Bronchial epithelial cell (primary cell): ENCODE results near the gene MARCHF3. TPM values are rescaled to one million over a fixed set of nuclear protein-coding genes. Genes with fewer than 3 reads are reported as not detected.
"Not testable (repeated sequence)": the region's sequence is repeated elsewhere in the genome, so short reads cannot be mapped to it uniquely, and the experiment has no call there.

Source experiments
- DNase-seq: peaks from one replicate; pipeline ENCODE4 v3.0.0-alpha.2; 2010; ENCODE audit warnings: low read depth
- FAIRE-seq: peaks from 2 replicates; lab custom pipeline; 2011; peaks lifted over from hg19 to GRCh38; lab: Jason Lieb, UNC
- H3K27me3 ChIP-seq: 2 replicates; pipeline ENCODE4 v1.5.1; 2011; ENCODE audit warnings: low read length; ENCODE audit not compliant: control insufficient read depth, insufficient read depth
- H3K36me3 ChIP-seq: 2 replicates; pipeline ENCODE4 v1.5.1; 2011; ENCODE audit warnings: low read length; ENCODE audit not compliant: control insufficient read depth, insufficient read depth
- H3K4me3 ChIP-seq: 2 replicates; pipeline ENCODE4 v1.5.1; 2011; ENCODE audit warnings: mild to moderate bottlenecking, low read depth, low read length, control low read depth
- CTCF ChIP-seq: IDR thresholded peaks from 2 replicates; pipeline ENCODE4 v1.5.1; 2011; ENCODE audit warnings: mild to moderate bottlenecking, moderate library complexity, low read length, control low read depth, inconsistent platforms; ENCODE audit not compliant: insufficient read depth, severe bottlenecking
- total RNA-seq: library from RNA; depleted of rRNA; stranded (reverse); fragments of >200 nt; gene quantifications from 2 replicates; pipeline ENCODE4 v1.2.1, GENCODE V29; 2014

The MARCHF3 gene
- total RNA-seq, 1 donor from 2014 or later: 1.6 TPM

GRCh38 chr5:127008300-127008975 is 21.9 kb downstream of the MARCHF3 start:
- no peaks in the 10 kb centered on the region for H3K27me3 ChIP-seq
- TF ChIP-seq CTCF: no peak
- no peaks in the 10 kb centered on the region for H3K36me3 ChIP-seq
- FAIRE-seq (peak; percentile 47), DNase-seq (no peak)
- no peak overlapping the region for H3K4me3 ChIP-seq

- H3K36me3 ChIP-seq: no peaks in the 10 kb centered on the region
- no peak for DNase-seq
- FAIRE-seq: no peak
Observed at GRCh38 chr5:127007522-127007921, 22.8 kb downstream of the MARCHF3 start.

GRCh38 chr5:127006744-127007143 is 23.6 kb downstream of the MARCHF3 start:
- no peaks in the 10 kb centered on the region for H3K36me3 ChIP-seq
- no peak for TF ChIP-seq CTCF
- no peak overlapping the region for H3K4me3 ChIP-seq
- FAIRE-seq: no peak
- H3K27me3 ChIP-seq: no peaks in the 10 kb centered on the region
- DNase-seq: no peak

More at GRCh38 chr5:127007522-127007921, 22.8 kb downstream of the MARCHF3 start:
- Histone ChIP-seq H3K4me3 (no peak overlapping the region), H3K27me3 (no peaks in the 10 kb centered on the region)
- TF ChIP-seq CTCF: no peak

DNA sequence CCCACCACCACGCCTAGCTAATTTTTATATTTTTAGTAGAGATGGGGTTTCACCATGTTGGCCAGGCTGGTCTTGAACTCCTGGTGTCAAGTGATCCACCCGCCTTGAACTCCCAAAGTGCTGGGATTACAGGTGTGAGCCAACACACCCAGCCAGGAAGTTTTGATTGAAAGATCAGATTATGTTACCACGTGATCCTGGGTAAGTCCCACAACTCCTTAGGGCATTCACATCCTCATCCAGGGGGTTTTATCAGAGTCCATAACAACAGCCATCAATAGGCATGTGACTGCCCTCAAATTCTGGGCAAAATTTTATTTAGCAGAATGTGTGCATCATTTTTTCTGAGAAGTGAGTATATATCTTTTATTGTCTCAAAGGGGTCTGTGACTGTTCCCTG is 25.1 kb downstream of the MARCHF3 start:
- FAIRE-seq, H3K36me3 ChIP-seq, DNase-seq, H3K27me3 ChIP-seq, H3K4me3 ChIP-seq: not testable (repeated sequence)

- TF ChIP-seq CTCF: no peak
- Histone ChIP-seq H3K27me3 (no peaks in the 10 kb centered on the region), H3K4me3 (no peak overlapping the region), H3K36me3 (no peaks in the 10 kb centered on the region)
- no peak for FAIRE-seq
- no peak for DNase-seq
Observed at GRCh38 chr5:127004721-127005120, 25.6 kb downstream of the MARCHF3 start.

- FAIRE-seq: no peak
- H3K4me3 ChIP-seq: no peak overlapping the region
- TF ChIP-seq CTCF: no peak
- DNase-seq: no peak
- H3K27me3 ChIP-seq: no peaks in the 10 kb centered on the region
- H3K36me3 ChIP-seq: no peaks in the 10 kb centered on the region
Observed at GRCh38 chr5:127003798-127004495, 26.4 kb downstream of the MARCHF3 start.
